ENCODE measurements around the gene EPHB1.

EPHB1 gene

GRCh38 chr3:134972836-134973455, 177.9 kb downstream of the EPHB1 start:
- Histone ChIP-seq H3K4me1 (no peaks in the 10 kb centered on the region), H3K4me3 (ENCODE audit: low read depth, low read length) (no peak overlapping the region), H3K9me3 (no peaks in the 10 kb centered on the region), H3K36me3 (no peaks in the 10 kb centered on the region), H3K27me3 (no peaks in the 10 kb centered on the region)
- no peak for DNase-seq
- no peak for TF ChIP-seq CTCF (IDR thresholded peaks at IDR 0.05; ENCODE audit: low read depth, low read length)

- Histone ChIP-seq H3K9me3 (no peaks in the 10 kb centered on the region), H3K27me3 (no peaks in the 10 kb centered on the region), H3K36me3 (no peaks in the 10 kb centered on the region), H3K4me3 (ENCODE audit: low read depth, low read length) (no peak overlapping the region), H3K4me1 (no peaks in the 10 kb centered on the region)
- no peak for DNase-seq
- no peak for TF ChIP-seq CTCF (IDR thresholded peaks at IDR 0.05; ENCODE audit: low read depth, low read length)
Measured at GRCh38 chr3:134974624-134975023, 179.6 kb downstream of the EPHB1 start.

- no peaks in the 10 kb centered on the region for H3K9me3 ChIP-seq
- no peaks in the 10 kb centered on the region for H3K27me3 ChIP-seq
- DNase-seq: no peak
- H3K36me3 ChIP-seq: no peaks in the 10 kb centered on the region
- peak; percentile 22 for TF ChIP-seq CTCF (IDR thresholded peaks at IDR 0.05; ENCODE audit: low read depth, low read length)
- H3K4me1 ChIP-seq: no peaks in the 10 kb centered on the region
- H3K4me3 ChIP-seq (ENCODE audit: low read depth, low read length): no peak overlapping the region
Measured at GRCh38 chr3:134976948-134977347, 181.9 kb downstream of the EPHB1 start.

- no peaks in the 10 kb centered on the region for H3K27me3 ChIP-seq
- H3K9me3 ChIP-seq: no peaks in the 10 kb centered on the region
- TF ChIP-seq CTCF (IDR thresholded peaks at IDR 0.05; ENCODE audit: low read depth, low read length): peak; percentile 17; the same call in 1 of the 2 replicates
- no peak overlapping the region for H3K4me3 ChIP-seq (ENCODE audit: low read depth, low read length)
- H3K36me3 ChIP-seq: no peaks in the 10 kb centered on the region
- no peak for DNase-seq
- no peaks in the 10 kb centered on the region for H3K4me1 ChIP-seq
Measured at GRCh38 chr3:134978658-134979057, 183.6 kb downstream of the EPHB1 start.

GRCh38 chr3:134985864-134986715, 191.0 kb downstream of the EPHB1 start:
- no peak for DNase-seq
- Histone ChIP-seq H3K9me3 (no peaks in the 10 kb centered on the region), H3K4me1 (no peaks in the 10 kb centered on the region), H3K27me3 (no peaks in the 10 kb centered on the region), H3K36me3 (no peaks in the 10 kb centered on the region), H3K4me3 (ENCODE audit: low read depth, low read length) (no peak overlapping the region)
- no peak for TF ChIP-seq CTCF (IDR thresholded peaks at IDR 0.05; ENCODE audit: low read depth, low read length)

- Histone ChIP-seq H3K4me3 (ENCODE audit: low read depth, low read length) (no peak overlapping the region), H3K9me3 (no peaks in the 10 kb centered on the region), H3K27me3 (no peaks in the 10 kb centered on the region), H3K4me1 (no peaks in the 10 kb centered on the region), H3K36me3 (no peaks in the 10 kb centered on the region)
- no peak for DNase-seq
- no peak for TF ChIP-seq CTCF (IDR thresholded peaks at IDR 0.05; ENCODE audit: low read depth, low read length)
Measured at GRCh38 chr3:134988666-134989065, 193.6 kb downstream of the EPHB1 start.
